Tongue (tissue), 1 donor: Measurements from ENCODE around the gene EFHB. TPM values are rescaled to one million over a fixed set of nuclear protein-coding genes. Genes with fewer than 3 reads are reported as not detected.

Experiments used
- total RNA-seq: library from RNA; depleted of rRNA; stranded (reverse); fragments of >200 nt; gene quantifications from one replicate; pipeline ENCODE4 v1.2.3, GENCODE V29; 2014

EFHB gene
- total RNA-seq, 1 donor from 2014 or later = 1.7 TPM

Other genes starting within 250 kb of the EFHB start
- 68.5 TPM for gene RAB5A, start 12.9 kb upstream of the EFHB start, total RNA-seq
- gene PP2D1, start 78.0 kb upstream of the EFHB start, total RNA-seq = not detected
- 32.3 TPM for gene KAT2B, start 106.2 kb upstream of the EFHB start, total RNA-seq